Vagina (tissue), 2 donors: Measurements from ENCODE around the gene ZBTB40.

ENCODE experiments used
- POLR2A ChIP-seq, 2 donors: fragments of 450-650 bp; IDR thresholded peaks; one replicate each; pipeline ENCODE4 v1.6.1; 2017; ENCODE audit warnings: antibody characterized with exemption in 2 of 2, mild to moderate bottlenecking in 2 of 2, moderate library complexity in 2 of 2
- TF ChIP-seq, protein P1 (sequence below), 3 experiments: fragments of 450-650 bp in 2 of 3; fragments of 200-600 bp in 1 of 3; sonication (generic) in 1 of 3; IDR thresholded peaks; one replicate each; pipeline ENCODE4 v1.5.1; 2017 to 2019; ENCODE audit warnings: antibody characterized with exemption in 3 of 3, mild to moderate bottlenecking in 2 of 3, moderate library complexity in 2 of 3

DNA sequence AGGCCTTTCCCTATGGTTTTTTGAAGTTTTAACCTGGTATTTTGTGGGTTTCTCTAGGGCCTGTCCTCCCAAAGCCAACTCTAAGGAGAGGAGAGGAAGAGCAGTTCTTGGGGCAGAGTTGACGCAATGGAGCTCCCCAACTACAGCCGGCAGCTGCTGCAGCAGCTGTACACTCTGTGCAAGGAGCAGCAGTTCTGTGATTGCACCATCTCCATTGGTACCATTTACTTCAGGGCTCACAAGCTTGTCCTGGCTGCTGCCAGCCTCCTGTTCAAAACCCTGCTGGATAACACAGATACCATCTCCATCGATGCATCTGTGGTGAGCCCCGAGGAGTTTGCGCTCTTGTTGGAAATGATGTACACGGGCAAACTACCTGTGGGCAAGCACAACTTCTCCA is 38.2 kb downstream of the ZBTB40 start:
- TF ChIP-seq POLR2A (IDR thresholded peaks at IDR 0.05), result no peak
- TF ChIP-seq, protein P1, sequence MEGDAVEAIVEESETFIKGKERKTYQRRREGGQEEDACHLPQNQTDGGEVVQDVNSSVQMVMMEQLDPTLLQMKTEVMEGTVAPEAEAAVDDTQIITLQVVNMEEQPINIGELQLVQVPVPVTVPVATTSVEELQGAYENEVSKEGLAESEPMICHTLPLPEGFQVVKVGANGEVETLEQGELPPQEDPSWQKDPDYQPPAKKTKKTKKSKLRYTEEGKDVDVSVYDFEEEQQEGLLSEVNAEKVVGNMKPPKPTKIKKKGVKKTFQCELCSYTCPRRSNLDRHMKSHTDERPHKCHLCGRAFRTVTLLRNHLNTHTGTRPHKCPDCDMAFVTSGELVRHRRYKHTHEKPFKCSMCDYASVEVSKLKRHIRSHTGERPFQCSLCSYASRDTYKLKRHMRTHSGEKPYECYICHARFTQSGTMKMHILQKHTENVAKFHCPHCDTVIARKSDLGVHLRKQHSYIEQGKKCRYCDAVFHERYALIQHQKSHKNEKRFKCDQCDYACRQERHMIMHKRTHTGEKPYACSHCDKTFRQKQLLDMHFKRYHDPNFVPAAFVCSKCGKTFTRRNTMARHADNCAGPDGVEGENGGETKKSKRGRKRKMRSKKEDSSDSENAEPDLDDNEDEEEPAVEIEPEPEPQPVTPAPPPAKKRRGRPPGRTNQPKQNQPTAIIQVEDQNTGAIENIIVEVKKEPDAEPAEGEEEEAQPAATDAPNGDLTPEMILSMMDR (IDR thresholded peaks at IDR 0.05), result no peak
